B cell (primary cell): Measurements from ENCODE around the gene RHOBTB1. TPM values are rescaled to one million over a fixed set of nuclear protein-coding genes. Genes with fewer than 3 reads are reported as not detected.

ENCODE experiments used
- ATAC-seq: fragments of 200-7000 bp; cut with Tn5 transposase; one replicate; pipeline ENCODE4 v1.10.0; 2021; ENCODE audit warnings: low read depth, mild to moderate bottlenecking, moderate number of reproducible peaks, moderate library complexity
- CTCF ChIA-PET: fragments of 350-600 bp; sonication (Branson Sonifier 250); formaldehyde crosslinking; loops from one replicate; lab custom pipeline; 2021; ENCODE audit warnings: antibody characterized with exemption, inconsistent platforms; lab: Charles Lee
- POLR2A ChIA-PET: fragments of 350-600 bp; sonication (Branson Sonifier 250); formaldehyde crosslinking; loops from one replicate; lab custom pipeline; 2021; ENCODE audit warnings: antibody characterized with exemption; lab: Charles Lee
- DNase-seq: peaks from one replicate; pipeline ENCODE4 v3.0.0; 2013
- H2AFZ ChIP-seq: 2 replicates; pipeline ENCODE4 v1.6.1; 2012; ENCODE audit warnings: mild to moderate bottlenecking, low read depth, low read length; ENCODE audit not compliant: insufficient read depth, poor library complexity, severe bottlenecking
- H3K27ac ChIP-seq, 2 donors: 1 replicate in 1 of 2; 2 replicates in 1 of 2; pipeline ENCODE4 v1.5.1; 2012 to 2013; ENCODE audit warnings: low read length in 2 of 2, mild to moderate bottlenecking in 2 of 2, moderate library complexity in 1 of 2
- H3K27me3 ChIP-seq, 4 experiments: fragments of 200-600 bp in 1 of 4; sonication (generic) in 1 of 4; replicated peaks in 1 of 4; 1 replicate in 2 of 4; 2 replicates in 2 of 4; pipeline versions ENCODE4 v1.6.1 to v1.7.0; 2013 to 2016; ENCODE audit warnings: low read length in 3 of 4, mild to moderate bottlenecking in 2 of 4, mixed read lengths in 1 of 4, moderate library complexity in 1 of 4; ENCODE audit not compliant: insufficient read depth in 4 of 4, control insufficient read depth in 3 of 4; ENCODE audit errors: control extremely low read depth in 1 of 4
- H3K36me3 ChIP-seq, 2 experiments: replicated peaks in 1 of 2; 1 replicate in 1 of 2; 2 replicates in 1 of 2; pipeline versions ENCODE4 v1.6.1 to v1.7.1; 2013; ENCODE audit warnings: low read length in 1 of 2; ENCODE audit not compliant: insufficient read depth in 2 of 2, control insufficient read depth in 1 of 2; ENCODE audit errors: control extremely low read depth in 1 of 2, extremely low read depth in 1 of 2
- H3K4me1 ChIP-seq, 2 donors: fragments of 200-600 bp in 1 of 2; sonication (generic) in 1 of 2; 1 replicate in 1 of 2; 2 replicates in 1 of 2; pipeline versions ENCODE4 v1.5.1 to v1.6.1; 2013 to 2017; ENCODE audit warnings: low read length in 2 of 2; ENCODE audit not compliant: control insufficient read depth in 2 of 2, insufficient read depth in 2 of 2
- H3K4me2 ChIP-seq: replicated peaks from 2 replicates; pipeline ENCODE3; 2012; ENCODE audit warnings: mild to moderate bottlenecking, low read depth, low read length; ENCODE audit not compliant: poor library complexity, severe bottlenecking
- H3K4me3 ChIP-seq, 5 experiments: fragments of 200-600 bp in 1 of 5; sonication (generic) in 1 of 5; 1 replicate in 3 of 5; 2 replicates in 2 of 5; pipeline versions ENCODE4 v1.5.1 to v1.7.0; 2011 to 2016; ENCODE audit warnings: low read length in 4 of 5, mild to moderate bottlenecking in 4 of 5, low read depth in 2 of 5, control low read depth in 1 of 5, moderate library complexity in 1 of 5; ENCODE audit not compliant: insufficient read depth in 1 of 5; ENCODE audit errors: control extremely low read depth in 1 of 5, extremely low read depth in 1 of 5
- H3K79me2 ChIP-seq: fragments of 200-600 bp; sonication (generic); one replicate; pipeline ENCODE4 v1.6.0; 2016; ENCODE audit warnings: low read length; ENCODE audit not compliant: control insufficient read depth, insufficient read depth
- H3K9ac ChIP-seq: fragments of 200-600 bp; sonication (generic); 2 replicates; pipeline ENCODE4 v1.6.1; 2017; ENCODE audit warnings: mild to moderate bottlenecking, low read length, moderate library complexity
- H3K9me3 ChIP-seq, 3 donors: one replicate each; pipeline versions ENCODE4 v1.6.1 to v1.7.1; 2013; ENCODE audit warnings: low read length in 2 of 3; ENCODE audit not compliant: control insufficient read depth in 2 of 3, insufficient read depth in 1 of 3; ENCODE audit errors: control extremely low read depth in 1 of 3
- H4K20me1 ChIP-seq: 2 replicates; pipeline ENCODE4 v1.6.0; 2012; ENCODE audit warnings: mild to moderate bottlenecking, low read length; ENCODE audit not compliant: insufficient read depth, control insufficient read depth, poor library complexity, severe bottlenecking
- H3K27ac Mint-ChIP-seq: one replicate; pipeline ENCODE4 v1.8.0; 2021; ENCODE audit warnings: mixed read lengths
- H3K27me3 Mint-ChIP-seq: one replicate; pipeline ENCODE4 v1.8.0; 2021; ENCODE audit warnings: mixed read lengths
- H3K4me1 Mint-ChIP-seq: one replicate; pipeline ENCODE4 v1.8.0; 2021; ENCODE audit warnings: mixed read lengths
- H3K4me3 Mint-ChIP-seq: one replicate; pipeline ENCODE4 v1.8.0; 2021; ENCODE audit warnings: mixed read lengths
- H3K9me3 Mint-ChIP-seq: one replicate; pipeline ENCODE4 v1.8.0; 2022; ENCODE audit warnings: mixed read lengths; ENCODE audit not compliant: insufficient read depth
- CTCF ChIP-seq: fragments of 200-600 bp; IDR thresholded peaks from one replicate; pipeline ENCODE4 v1.8.0; 2022; ENCODE audit warnings: antibody characterized with exemption, mild to moderate bottlenecking
- EZH2 ChIP-seq: IDR thresholded peaks from 2 replicates; pipeline ENCODE4 v1.6.1; 2012; ENCODE audit warnings: borderline replicate concordance, low read depth, mild to moderate bottlenecking, moderate library complexity, low read length; ENCODE audit not compliant: insufficient read depth, poor library complexity, severe bottlenecking
- WGBS: methylation state at CpG from one replicate; pipeline ENCODE4 v1.1.5; 2013; ENCODE audit warnings: missing lambda C conversion rate; ENCODE audit not compliant: insufficient coverage; 5-methylcytosine and 5-hydroxymethylcytosine counted together
- intact Hi-C: fragments of 100-400 bp; cut with micrococcal nuclease; formaldehyde crosslinking; loops from one replicate; pipeline ENCODE4 v1.10.0; 2022
- polyA plus RNA-seq: library from polyadenylated mRNA; depleted of rRNA; stranded (reverse); fragments of >200 nt; gene quantifications from 2 replicates; pipeline ENCODE4 v1.2.3, GENCODE V29; 2012
- total RNA-seq, 2 donors: library from RNA; stranded (reverse); fragments of 120-200 nt in 1 of 2; gene quantifications; 1 replicate in 1 of 2; 2 replicates in 1 of 2; pipeline versions ENCODE4 v1.2.3 to v1.2.4, GENCODE V29; 2013 to 2022

Gene RHOBTB1
- total and polyA plus RNA-seq, 2 donors (not counting 1 experiment from before 2014, with no cell fraction given): 0.07 to 0.60 TPM

- intact Hi-C loops: no loop called here
- H3K27ac Mint-ChIP-seq: no peak overlapping the region
- H3K27me3 Mint-ChIP-seq: peaks cover 10% of the 10 kb centered on the region
- Histone ChIP-seq H2AFZ (no peak overlapping the region), H3K27ac (no peak overlapping the region), H3K9ac (no peak overlapping the region), H4K20me1 (no peaks in the 10 kb centered on the region), H3K4me3 (no peak overlapping the region), H3K79me2 (no peaks in the 10 kb centered on the region), H3K36me3 (no peaks in the 10 kb centered on the region), H3K9me3 (peaks cover 0 to 2% (median 0%) of the 10 kb centered on the region in 3 donors), H3K27me3 (no peaks in the 10 kb centered on the region), H3K4me1 (peaks cover 0 to 4% of the 10 kb centered on the region in 2 donors), H3K4me2 (no peak overlapping the region)
- DNase-seq: no peak
- no peak for TF ChIP-seq EZH2
- no peak for TF ChIP-seq CTCF
- ChIA-PET CTCF (no interaction called here), POLR2A (no interaction called here)
- no peak for ATAC-seq
- H3K4me1 Mint-ChIP-seq: peaks cover 2% of the 10 kb centered on the region
- H3K4me3 Mint-ChIP-seq: no peak overlapping the region
- H3K9me3 Mint-ChIP-seq: peaks cover 3% of the 10 kb centered on the region
- 100% methylated on average over 1 of the region's 2 CpGs for WGBS
These were observed 24.4 kb downstream of the RHOBTB1 start for GRCh38 chr10:60919551-60919950.

GRCh38 chr10:60917331-60918280 is 26.4 kb downstream of the RHOBTB1 start:
- H3K9me3 Mint-ChIP-seq: peaks cover 3% of the 10 kb centered on the region
- ChIA-PET POLR2A (no interaction called here), CTCF (no interaction called here)
- 83% methylated on average over 2 of the region's 4 CpGs for WGBS
- Histone ChIP-seq H3K27me3 (no peaks in the 10 kb centered on the region), H3K4me2 (no peak overlapping the region), H2AFZ (no peak overlapping the region), H3K4me3 (no peak overlapping the region), H3K79me2 (no peaks in the 10 kb centered on the region), H3K27ac (no peak overlapping the region), H3K9me3 (peaks cover 0 to 2% (median 0%) of the 10 kb centered on the region in 3 donors), H4K20me1 (no peaks in the 10 kb centered on the region), H3K9ac (no peak overlapping the region), H3K36me3 (no peaks in the 10 kb centered on the region), H3K4me1 (peaks cover 0 to 4% of the 10 kb centered on the region in 2 donors)
- no peak overlapping the region for H3K27ac Mint-ChIP-seq
- no peak for TF ChIP-seq CTCF
- no peak for TF ChIP-seq EZH2
- no peak for ATAC-seq
- intact Hi-C loops: no loop called here
- no peak overlapping the region for H3K4me3 Mint-ChIP-seq
- H3K4me1 Mint-ChIP-seq: peaks cover 2% of the 10 kb centered on the region
- DNase-seq: no peak
- peaks cover 10% of the 10 kb centered on the region for H3K27me3 Mint-ChIP-seq
